DMS114 treated with DMSO at 0.1 percent for 48 hours (cell line): ENCODE data around the gene CCDC167.

Experiments used
- DNase-seq: peaks from one replicate; lab custom pipeline; 2025; ENCODE audit not compliant: unreplicated experiment; lab: John Stamatoyannopoulos, UW

Gene CCDC167

GRCh38 chr6:37435373-37435772, 64.3 kb downstream of the CCDC167 start:
- no peak for DNase-seq

GRCh38 chr6:37433657-37434271, 65.9 kb downstream of the CCDC167 start:
- DNase-seq = no peak
